Nephron progenitor cell (in vitro differentiated cells): ENCODE data around the gene QSOX1.
"Not testable (repeated sequence)": the region's sequence is repeated elsewhere in the genome, so short reads cannot be mapped to it uniquely, and the experiment has no call there.

Experiments used
- DNase-seq: peaks from one replicate; pipeline ENCODE4 v3.0.0; 2021
- H3K27ac Mint-ChIP-seq: 2 replicates; pipeline ENCODE4 v1.8.0; 2021; ENCODE audit warnings: mild to moderate bottlenecking, moderate library complexity, mixed read lengths
- H3K27me3 Mint-ChIP-seq: 2 replicates; pipeline ENCODE4 v1.8.0; 2021; ENCODE audit warnings: mild to moderate bottlenecking, low read depth, mixed read lengths; ENCODE audit not compliant: poor library complexity
- H3K36me3 Mint-ChIP-seq: 2 replicates; pipeline ENCODE4 v1.8.0; 2021; ENCODE audit warnings: low read depth, mixed read lengths
- H3K4me1 Mint-ChIP-seq: 2 replicates; pipeline ENCODE4 v1.8.0; 2021; ENCODE audit warnings: mixed read lengths
- H3K4me3 Mint-ChIP-seq: 2 replicates; pipeline ENCODE4 v1.8.0; 2021; ENCODE audit warnings: mild to moderate bottlenecking, moderate library complexity, mixed read lengths
- H3K9me3 Mint-ChIP-seq: 2 replicates; pipeline ENCODE4 v1.8.0; 2021; ENCODE audit warnings: mild to moderate bottlenecking, moderate library complexity, mixed read lengths
- CTCF ChIP-seq: fragments of 200-600 bp; sonication (generic); IDR thresholded peaks from 2 replicates; pipeline ENCODE4 v1.5.0; 2021; ENCODE audit warnings: antibody characterized with exemption

QSOX1 gene

DNA sequence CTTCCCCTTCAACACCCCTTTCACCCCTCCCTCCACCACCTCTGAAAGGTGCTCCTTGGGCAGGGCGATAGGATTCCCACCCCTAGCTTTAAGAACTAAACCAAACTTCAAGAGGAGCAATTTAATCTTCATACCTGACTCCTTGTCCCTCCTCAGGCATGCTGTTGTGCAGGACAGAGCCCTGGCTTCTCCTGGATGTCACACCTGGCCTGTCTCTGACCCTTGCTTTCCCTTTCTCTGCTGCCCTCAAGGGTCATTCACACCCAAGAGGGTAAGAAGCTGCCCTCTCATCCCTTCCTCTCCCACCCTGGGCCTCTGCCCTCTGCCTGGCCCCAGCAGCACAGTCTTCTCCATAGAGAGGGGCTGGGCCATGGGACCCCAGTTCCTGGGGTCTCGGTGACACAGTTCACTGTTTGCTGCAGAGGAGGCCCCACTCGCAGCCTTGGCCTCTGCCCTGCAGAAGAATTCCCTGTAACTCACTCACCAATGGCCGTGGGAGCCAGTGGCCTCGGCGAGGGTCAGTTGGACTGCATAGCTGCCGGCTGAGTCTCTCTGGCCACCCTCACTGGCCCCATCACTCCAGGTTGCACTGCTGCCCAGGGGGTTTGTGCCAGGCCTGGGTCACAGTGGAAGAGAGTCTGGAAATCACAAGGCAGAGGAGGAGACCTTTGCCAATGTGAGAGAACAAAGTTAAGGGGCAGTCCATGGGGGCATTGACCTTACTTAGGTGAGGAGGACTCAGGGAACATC, 47.0 kb downstream of the QSOX1 start:
- Mint-ChIP-seq H3K4me3 (no peak overlapping the region), H3K4me1 (peaks cover 12% of the 10 kb centered on the region), H3K9me3 (no peaks in the 10 kb centered on the region), H3K27me3 (peaks cover 25% of the 10 kb centered on the region), H3K27ac (no peak overlapping the region), H3K36me3 (no peaks in the 10 kb centered on the region)
- no peak for TF ChIP-seq CTCF
- no peak for DNase-seq

DNA sequence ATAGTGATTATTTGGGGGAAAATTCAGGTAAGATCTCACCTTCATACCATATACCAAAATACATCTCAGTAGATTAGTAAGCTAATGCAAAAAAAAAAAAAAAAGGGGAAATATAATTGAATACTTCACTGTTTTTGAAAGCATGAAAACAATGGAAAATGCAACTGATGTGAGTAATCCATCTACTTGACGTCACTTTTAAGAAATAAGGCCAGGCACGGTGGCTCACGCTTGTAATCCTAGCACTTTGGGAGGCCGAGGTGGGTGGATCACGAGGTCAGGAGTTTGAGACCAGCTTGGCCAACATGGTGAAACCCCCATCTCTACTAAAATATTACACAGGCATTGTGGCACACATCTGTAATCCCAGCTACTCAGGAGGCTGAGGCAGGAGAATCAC, 47.9 kb downstream of the QSOX1 start:
- not testable (repeated sequence) for H3K9me3 Mint-ChIP-seq, H3K27ac Mint-ChIP-seq, DNase-seq, H3K4me3 Mint-ChIP-seq, H3K36me3 Mint-ChIP-seq
- peaks cover 32% of the 10 kb centered on the region for H3K27me3 Mint-ChIP-seq
- H3K4me1 Mint-ChIP-seq = peaks cover 12% of the 10 kb centered on the region

GRCh38 chr1:180204231-180204630, 49.6 kb downstream of the QSOX1 start:
- Mint-ChIP-seq H3K4me3 (no peak overlapping the region), H3K27me3 (peaks cover 36% of the 10 kb centered on the region), H3K27ac (no peak overlapping the region), H3K9me3 (no peaks in the 10 kb centered on the region), H3K4me1 (peaks cover 12% of the 10 kb centered on the region), H3K36me3 (no peaks in the 10 kb centered on the region)
- TF ChIP-seq CTCF = no peak
- no peak for DNase-seq

DNA sequence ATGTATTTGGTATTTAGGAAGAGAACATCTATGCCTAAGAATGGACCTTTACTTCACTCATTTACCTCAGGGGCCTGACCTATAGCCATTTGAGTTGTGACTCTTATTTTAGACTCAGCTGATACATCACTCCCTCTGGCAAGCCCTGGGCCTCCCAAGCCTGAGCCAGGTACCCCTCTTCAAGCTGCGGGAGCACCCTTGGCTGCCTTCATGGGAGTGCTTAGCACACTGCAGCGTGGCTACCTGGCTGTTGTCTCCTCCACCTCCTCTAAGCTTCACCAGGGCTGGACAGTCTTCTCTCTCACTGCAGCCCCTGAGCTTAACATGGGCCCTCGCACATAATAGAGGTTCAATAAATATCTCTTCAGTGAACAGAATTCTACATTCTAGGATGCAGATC, 51.9 kb downstream of the QSOX1 start:
- H3K4me1 Mint-ChIP-seq = peaks cover 22% of the 10 kb centered on the region
- no peaks in the 10 kb centered on the region for H3K36me3 Mint-ChIP-seq

DNA sequence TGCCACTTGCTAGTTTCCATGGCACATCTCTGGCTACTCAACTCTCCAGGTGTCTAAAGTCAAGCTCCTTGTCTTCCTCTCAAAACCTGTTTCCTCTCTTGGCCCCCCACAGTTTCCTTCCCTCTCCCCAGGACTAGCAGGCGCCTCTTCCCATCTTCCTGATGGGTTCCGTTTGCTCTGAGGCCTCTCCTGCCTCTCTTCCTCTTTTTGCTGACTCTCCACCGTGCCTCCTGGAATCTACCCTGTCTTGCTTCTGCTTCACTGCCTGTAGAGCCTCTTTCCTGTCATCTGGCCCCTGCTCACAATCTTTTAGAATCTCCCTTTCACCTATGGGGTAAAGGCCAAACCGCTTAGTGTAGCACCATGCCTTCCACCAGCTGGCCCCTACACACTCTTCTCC, 53.6 kb downstream of the QSOX1 start:
- H3K27me3 Mint-ChIP-seq = peaks cover 46% of the 10 kb centered on the region
- DNase-seq = no peak
- no peaks in the 10 kb centered on the region for H3K9me3 Mint-ChIP-seq
- H3K36me3 Mint-ChIP-seq = no peaks in the 10 kb centered on the region
- peaks cover 27% of the 10 kb centered on the region for H3K4me1 Mint-ChIP-seq
- no peak overlapping the region for H3K27ac Mint-ChIP-seq
- no peak overlapping the region for H3K4me3 Mint-ChIP-seq
- no peak for TF ChIP-seq CTCF

More for the DNA sequence above, 51.9 kb downstream of the QSOX1 start:
- no peak for TF ChIP-seq CTCF
- no peak for DNase-seq
- Mint-ChIP-seq H3K9me3 (no peaks in the 10 kb centered on the region), H3K4me3 (no peak overlapping the region), H3K27ac (no peak overlapping the region), H3K27me3 (peaks cover 44% of the 10 kb centered on the region)

DNA sequence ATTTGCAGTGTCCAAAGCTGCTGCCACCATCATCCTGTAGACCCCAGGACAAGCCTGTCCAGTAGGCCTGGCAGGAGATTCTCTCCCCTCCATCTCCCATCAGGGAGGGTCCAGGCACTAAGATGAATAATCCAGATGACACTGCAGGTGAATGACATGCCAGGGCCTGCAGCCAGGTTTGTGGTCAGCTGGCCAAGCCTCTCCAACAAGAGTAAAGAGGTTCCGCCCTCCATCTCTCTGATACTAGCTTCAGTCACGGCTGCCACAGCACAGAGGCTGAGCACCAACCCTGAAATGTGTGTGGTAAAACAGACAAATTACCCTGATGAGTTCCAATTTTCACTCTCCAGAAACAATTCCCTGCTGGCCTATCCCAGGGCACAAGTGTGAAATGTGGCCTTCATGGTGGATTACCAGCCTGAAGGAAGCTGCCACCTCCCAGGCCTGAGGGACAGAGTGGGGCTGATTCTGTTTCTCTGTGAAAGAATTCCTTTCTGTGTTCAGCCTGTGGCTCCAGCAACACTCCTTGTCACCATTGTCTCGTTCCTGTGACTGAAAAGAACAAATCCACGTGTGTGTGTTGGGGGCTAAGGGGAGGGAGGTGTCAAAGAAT, 55.4 kb downstream of the QSOX1 start:
- Mint-ChIP-seq H3K36me3 (no peaks in the 10 kb centered on the region), H3K9me3 (no peaks in the 10 kb centered on the region), H3K27ac (no peak overlapping the region), H3K4me3 (no peak overlapping the region), H3K27me3 (peaks cover 49% of the 10 kb centered on the region), H3K4me1 (peaks cover 19% of the 10 kb centered on the region)
- no peak for DNase-seq
- no peak for TF ChIP-seq CTCF
